NCI-H1694 (cell line): Measurements from ENCODE around the gene CDK11B.
"Not testable (repeated sequence)": the region's sequence is repeated elsewhere in the genome, so short reads cannot be mapped to it uniquely, and the experiment has no call there.

ENCODE experiments used
- DNase-seq: peaks from one replicate; lab custom pipeline; 2025; lab: John Stamatoyannopoulos, UW

CDK11B gene

DNA sequence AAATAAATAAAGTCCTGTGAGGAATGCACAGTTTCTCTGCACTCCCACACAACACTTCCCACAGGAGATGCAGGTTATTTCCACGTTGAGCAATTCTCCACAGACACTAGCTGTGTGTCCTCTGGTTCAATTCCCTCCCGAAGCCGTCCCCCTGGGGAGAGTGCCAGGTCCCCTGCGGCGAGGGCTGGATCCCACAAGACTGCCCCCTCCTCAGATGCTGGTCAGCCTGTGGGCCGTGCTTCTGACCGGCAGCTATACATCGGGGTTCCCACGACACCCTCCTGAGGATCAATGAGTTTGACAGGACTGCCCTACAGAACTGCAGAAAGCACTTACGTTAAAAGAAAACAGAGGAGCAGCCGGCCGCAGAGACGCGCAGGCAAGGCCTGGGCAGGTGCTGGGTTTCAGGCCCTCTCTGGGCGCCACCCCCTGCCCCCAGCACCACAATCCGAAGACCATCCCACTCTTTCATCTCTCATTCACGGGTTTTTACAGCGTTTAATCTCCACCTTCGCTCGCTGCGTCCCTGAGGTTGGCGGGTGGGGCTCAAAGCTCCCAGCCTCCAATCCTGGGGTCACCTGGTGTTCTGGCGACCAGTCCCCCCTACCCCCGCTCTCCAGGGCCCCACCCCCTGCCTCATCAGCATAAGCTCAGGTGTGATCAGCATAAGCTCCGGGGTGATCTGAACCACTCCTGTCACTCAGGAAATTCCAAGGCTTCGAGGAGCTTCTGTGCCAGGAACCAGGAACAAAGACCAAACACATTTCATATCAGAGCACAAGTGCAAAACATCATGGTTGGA is 24.5 kb upstream of the CDK11B start:
- no peak for DNase-seq

DNA sequence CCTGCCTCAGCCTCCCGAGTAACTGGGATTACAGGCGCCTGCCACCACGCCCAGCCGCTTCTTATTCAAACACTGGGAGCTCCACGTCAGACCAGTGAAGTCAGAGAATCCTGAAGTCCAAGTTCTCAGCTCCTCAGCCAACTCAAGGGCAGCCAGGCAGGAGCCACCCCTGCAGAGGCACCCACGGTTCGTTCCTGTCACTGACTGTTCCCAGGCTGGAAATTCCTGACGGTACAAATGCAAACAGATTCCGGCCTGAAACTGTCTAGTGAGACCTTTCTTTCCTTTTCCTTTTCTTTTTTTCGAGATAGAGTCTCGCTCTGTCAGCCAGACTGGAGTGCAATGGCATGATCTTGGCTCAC is 22.1 kb upstream of the CDK11B start:
- DNase-seq: no peak

DNA sequence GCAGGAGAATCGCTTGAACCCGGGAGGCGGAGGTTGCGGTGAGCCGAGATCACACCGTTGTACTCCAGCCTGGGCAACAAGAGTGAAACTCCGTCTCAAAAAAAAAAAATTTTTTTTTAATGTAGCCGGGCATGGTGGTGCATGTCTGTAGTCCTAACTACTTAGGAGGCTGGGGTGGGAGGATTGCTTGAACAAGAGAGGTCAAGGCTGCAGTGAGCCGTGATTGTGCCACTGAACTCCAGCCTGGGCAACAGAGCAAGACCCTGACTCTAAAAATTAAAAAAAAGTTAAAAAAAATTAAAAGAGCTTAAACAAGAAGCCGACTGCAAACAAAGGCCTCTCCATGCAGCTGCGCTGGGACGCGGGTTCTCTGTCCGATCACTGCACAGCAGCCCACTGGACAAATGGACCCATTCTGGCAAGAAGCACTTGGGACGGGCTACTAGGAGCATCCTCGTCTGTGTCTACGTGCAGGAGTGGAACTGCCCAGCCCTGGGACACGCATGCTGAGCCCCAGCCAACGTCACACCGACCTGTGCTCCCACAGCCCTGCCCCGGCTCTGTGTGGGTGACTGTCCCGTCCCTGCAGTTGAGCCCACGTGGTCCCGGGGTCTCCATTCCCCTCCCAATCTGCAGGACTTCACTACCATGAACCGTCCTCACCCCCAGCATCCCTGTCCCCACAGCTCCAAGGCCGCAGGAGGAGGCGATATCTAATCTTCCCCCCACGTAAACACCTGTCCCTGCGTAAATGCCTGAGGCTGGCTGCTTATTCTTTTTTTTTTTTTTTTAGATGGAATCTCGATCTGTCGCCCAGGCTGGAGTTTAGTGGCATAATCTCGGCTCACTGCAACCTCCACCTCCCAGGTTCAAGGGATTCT is 21.5 kb upstream of the CDK11B start:
- DNase-seq: no peak

DNA sequence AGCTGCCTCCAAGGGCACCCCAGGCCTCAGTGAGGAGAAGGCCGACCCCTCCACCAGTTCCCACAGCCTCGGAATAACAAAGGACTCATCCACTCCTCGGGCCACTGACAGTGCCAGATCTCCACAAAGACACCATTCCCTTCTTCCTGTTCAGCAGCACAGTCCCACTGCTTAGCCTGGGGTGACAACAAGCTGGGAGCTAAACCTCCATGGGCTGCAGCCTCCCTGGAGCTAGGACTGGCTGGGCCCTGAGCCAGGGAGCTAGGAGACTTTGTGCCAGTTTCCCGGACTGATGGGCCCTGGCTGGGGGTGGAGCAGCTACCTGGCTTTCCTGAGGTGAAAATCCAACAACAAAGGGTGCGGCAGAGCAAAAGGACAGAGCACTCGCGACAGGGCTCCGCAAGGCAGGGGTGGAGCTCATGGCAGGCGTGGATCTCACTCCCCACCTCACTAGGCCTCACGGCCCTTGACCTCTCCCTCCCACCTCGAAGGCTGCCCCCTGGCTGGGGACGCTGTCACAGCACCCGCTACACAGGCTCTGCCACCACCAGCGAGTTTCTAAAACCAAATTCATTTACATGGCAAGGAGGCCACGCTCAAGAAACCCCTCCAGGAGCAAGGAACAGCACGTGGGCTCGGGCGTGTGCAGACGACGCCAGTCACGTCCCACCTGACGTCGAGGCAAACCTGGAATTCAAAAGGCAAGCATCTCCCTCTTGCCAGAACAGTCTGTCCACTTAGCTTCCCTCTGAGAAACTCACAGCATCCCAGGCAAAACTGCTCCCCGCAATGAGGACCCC is 20.0 kb upstream of the CDK11B start:
- DNase-seq: no peak

DNA sequence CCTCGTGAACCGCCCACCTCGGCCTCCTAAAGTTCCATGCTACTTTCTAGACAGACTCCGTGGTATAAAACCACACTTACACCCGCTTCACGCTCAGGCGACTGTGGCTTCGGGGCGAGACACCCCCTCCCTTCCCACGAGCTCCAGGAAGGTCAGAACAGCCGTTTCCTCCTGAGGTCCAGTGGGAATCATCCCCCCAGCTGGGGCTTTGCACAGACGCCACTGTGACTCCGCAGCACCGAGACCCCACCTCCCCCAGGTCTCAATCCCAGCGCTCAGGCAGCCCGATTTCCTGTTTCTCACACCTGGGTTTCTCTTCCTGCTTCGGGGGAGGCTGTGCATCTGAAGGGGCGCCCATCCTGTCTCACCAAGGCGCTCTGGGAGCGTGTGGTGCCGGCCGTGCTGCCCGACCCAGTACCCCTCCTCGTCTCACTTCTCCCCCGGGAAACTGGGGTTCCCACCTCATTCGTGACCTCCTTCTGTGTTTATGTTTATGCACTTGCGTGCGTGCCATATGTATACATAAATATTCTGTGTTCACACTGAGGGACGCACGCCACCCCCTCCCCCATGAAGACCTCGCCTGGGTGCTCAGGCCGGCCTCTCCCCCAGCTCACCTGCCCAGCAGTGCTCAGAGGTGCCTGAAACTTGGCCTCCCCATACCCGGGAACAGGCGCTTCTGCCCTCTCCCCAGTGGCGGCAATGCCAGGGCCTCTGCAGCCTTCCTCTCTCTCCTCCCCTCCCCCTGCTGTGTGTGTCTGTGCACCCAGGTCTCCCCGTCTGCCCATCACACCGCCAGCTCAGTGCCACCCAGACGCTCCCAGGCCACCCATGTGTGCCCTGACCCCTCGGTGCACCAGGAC is 19.1 kb upstream of the CDK11B start:
- DNase-seq: no peak

DNA sequence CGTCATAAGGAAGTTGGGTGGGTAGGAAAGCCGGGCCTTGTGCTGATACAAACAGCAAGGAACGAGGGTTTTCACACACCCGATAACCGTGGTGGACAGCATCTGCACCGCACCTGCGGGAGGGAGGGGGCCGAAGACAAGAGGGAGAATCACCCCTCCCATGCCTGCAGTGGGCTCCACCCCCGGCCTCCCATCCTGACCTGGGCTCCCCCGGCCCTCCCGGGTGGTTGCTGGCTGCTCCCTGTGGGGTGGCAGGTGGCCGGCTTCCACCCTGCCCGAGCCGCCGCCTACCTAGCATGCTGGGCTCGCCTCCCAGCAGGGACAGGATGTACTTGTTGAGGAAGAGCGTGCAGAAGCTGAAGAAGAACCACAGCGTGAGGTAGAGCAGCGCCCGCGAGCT is 17.3 kb upstream of the CDK11B start:
- not testable (repeated sequence) for DNase-seq

DNA sequence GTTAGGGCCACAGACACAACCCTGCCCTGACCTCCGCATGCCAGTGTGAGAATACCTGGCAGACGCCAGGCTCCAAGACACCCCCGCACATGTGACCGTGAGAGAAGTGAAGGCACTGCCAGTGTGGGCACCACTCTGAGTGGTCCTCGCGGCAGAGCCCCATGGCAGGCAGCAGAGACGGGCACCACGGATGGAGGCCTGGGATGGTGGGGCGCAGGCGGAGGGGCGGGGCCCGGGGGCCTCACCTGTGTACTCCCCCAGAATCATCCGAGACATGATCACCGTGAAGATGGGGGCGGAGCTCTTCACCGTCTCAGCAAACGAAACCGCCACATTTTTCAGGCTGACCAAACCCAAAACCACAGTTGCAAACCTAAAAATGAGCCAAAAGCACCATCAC is 16.4 kb upstream of the CDK11B start:
- not testable (repeated sequence) for DNase-seq

DNA sequence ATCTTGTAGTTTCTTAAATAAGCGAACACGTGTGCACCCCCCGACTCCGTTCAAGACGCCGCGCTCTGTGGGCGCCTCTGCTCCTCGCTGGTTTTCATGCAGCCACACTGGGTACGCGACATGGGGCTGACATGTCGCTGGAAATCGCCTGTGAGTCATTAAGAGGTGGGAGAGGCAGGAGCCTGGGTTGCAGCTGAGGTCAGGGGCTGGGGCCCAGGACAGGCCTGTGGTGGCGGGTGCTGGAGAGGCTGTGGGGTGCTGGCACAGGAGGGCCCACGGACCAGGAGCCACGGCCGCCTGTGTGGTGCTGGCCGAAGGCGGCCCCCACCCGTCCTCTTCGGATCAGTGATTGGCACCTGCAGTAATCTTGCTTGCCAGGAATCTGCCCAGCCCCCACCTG is 16.0 kb upstream of the CDK11B start:
- DNase-seq: not testable (repeated sequence)

DNA sequence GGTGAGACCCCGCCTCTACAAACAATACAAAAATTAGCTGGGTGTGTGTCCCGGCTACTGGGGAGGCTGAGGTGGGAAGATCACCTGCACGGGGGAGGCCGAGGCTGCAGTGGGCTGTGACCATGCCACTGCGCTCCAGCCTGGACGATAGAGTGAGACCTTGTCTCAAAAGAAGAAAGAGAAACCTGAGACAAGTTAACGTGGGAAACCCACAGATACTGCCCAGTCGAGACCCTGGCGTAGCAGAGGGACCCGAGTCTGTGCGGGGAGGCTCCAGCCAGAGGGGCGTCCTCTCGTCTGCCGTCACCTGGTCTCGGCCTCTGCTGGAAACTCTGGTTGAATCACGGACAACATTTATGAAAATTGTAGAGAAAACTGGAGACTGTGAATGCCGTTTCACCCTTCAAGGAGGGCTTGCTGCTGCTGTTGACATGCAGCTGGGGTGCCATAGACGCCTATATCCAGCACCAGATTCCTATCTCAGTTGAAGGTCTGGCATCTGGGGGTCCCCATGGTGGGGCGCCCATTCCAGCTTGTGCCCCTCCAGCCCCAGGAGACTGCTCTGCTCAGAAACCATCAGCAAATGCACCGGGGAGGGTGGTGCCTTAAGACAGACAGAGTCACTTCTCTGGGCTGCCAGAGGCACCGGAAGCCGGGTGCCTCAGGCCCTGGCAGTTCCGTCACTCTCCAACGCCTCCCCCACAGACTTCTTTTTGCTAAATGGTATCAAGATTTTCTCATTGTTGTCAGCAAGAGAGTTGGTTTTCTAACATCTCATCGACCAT is 13.6 kb upstream of the CDK11B start:
- DNase-seq: no peak

DNA sequence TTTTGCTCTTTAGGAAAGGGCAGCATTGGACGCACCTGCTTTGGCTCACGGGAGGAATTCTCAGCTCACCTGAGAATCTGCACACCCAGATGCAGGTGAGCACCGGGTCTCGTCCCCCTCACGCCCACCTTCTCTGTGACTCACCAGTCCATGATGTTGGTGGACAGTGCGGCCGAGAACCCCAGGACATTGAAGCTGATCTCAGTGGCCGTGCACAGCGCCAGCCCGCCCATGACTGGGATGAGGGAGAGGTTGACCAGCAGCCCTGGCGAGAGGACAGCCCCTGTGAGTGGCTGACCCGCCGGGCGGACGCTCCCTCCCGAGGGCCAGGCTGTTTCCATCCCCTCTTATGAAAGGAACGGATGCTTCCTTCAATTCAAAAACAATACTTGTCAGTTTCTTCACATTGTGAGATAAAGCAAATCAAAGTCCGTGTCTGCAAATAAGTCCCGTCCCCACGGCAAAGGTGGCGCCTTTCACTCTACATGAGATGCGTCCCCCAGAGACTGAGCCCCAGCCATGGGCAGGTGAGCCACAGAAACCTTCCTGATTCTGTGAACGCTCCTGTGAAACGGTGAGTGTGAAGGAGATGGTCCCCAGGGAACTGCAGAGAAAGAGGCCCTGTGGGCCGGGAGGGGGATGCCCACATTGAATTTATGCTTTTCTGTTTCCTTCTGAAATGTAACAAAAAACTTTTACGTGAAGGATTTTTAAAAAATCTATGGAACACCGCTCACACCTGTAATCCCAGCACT is 12.7 kb upstream of the CDK11B start:
- DNase-seq: no peak

DNA sequence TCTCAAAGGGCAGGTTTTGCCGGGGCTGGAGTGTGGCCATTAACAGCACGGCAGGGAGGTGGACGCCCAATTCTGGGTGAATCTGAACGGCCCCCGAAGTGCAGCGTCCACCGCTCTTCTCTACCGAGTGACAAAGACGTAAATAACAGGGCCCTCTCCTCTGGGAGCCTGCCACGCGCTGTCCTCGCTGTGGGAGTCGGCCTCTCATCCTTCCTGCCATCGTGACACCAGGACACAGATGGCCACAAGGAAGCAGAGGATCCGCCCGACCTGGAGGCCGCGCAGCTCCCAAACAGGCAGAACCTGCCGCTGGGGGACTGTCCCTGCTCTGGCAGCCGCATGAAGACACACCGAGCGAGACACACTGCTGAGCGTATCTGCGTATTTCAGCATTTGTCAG is 12.1 kb upstream of the CDK11B start:
- DNase-seq: no peak

DNA sequence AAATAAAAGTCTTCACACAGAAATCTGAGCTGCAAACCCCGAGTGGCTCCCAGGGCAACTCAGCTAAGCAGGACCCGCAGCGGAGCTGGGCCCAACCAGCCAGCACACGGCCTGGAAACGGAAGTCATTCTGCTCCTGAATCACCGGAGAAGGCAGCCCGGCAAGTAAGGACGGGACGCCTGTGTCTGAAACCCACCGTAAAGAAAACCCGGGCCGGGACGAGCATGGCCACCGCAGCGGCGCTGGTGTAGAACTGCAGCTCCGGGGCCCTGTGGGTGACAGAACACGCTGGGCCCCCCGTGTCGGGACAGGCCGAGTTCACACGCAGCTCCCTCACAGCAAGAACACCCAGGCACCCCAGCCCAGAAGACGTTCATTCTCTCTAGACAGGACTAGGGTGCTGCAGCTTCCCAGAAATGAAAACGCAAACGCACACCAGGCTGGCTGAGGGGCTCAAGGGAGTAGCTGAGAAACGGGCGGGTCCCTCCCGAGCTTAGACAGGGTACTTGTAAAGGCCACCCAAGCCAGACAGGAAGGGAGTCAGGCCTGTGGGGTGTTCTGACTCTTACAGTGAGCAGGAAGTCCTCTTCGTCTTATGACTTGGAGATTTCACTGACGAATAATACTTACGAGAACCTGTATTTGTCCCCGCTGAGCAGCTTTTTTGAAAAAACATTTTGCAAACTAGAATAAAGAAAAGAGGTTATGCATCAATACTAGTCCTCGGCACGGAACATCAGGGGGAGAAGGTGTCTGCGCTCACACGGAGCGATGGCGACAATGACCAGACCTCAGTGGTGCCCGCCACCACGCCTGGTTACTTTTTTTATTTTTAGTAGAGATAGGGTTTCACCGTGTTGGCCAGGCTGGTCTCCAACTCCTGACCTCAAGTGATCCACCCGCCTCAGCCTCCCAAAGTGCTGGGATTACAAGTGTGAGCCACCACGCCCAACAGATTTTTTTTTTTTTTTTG is 10.9 kb upstream of the CDK11B start:
- DNase-seq: no peak

DNA sequence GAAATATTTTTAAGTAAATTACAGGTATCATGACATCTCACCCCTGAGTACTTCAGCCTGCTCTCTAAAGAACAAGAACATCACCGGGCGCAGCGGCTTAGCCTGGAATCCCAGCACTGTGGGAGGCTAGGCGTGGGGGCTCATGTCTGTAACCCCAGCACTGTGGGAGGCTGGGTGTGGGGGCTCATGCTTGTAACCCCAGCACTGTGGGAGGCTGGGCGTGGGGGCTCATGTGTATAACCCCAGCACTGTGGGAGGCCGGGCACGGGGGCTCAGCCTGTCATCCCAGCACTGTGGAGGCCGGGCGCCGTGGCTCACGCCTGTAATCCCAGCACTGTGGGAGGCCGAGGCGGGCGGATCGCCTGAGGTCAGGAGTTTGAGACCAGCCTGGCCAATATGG is 7.7 kb upstream of the CDK11B start:
- DNase-seq: no peak

DNA sequence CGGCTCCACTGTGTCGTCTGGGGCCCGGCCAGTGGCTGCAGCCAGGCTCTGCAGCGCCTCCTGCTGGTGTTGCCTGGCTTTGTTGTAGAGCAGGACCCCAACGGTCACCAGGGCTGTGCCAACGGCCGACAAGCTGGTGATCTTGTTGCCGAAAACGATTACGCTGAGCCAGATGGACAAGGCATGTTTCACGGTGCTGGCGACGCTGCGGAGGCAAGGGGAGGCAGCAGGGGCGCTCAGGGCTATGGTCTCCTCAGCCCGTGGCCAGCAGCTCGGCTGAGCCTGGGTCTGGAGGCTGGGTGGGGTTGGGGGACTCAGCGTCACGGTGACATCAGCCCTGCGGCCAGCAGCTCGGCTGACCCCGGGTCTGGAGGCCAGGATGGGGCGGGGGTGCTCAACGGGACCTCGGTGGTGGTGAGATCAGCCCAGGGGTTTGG is 7.0 kb upstream of the CDK11B start:
- DNase-seq: peak; percentile 10

DNA sequence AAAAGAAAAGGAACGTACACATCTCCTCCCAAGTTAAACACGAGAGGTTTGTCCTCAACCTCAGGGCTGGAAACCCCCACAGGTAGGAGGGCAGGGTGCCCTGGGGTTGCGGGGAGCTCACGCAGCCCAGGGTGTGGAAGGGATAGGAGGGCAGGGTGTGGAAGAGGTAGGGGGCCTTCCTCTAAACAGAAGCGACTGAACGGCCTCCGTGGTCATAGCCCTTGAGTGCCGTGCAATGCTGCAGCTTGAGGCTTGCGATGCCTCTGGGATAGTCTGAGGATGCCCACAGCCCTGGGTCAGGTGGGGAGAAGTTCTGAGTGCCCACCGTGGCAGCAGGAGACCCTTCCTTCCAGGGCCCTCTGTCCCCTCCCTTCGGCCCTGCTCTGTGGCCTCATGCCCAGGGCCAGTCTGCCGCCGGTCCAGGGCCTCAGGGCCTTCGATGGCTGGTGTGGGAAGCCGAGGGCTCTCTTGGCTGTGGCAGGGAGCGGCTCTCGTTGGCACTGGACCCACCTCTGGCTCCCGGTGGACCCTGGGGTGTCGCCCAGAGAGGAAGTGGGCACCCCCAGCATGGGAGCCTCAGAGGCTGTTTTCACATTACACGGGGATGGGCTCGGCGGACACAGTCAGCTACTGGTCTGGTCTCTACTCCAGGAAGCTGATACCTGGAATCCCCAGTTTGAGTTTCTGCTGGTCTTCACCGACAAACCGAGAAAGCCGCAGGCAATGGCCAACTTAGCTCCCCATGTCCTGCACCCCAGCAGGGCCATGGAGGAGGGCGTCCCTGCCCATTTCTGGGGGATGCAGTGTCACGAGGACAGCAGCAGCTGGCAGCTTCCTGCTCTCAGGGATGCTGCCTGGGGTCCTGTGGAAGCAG is 6.4 kb upstream of the CDK11B start:
- DNase-seq: no peak

DNA sequence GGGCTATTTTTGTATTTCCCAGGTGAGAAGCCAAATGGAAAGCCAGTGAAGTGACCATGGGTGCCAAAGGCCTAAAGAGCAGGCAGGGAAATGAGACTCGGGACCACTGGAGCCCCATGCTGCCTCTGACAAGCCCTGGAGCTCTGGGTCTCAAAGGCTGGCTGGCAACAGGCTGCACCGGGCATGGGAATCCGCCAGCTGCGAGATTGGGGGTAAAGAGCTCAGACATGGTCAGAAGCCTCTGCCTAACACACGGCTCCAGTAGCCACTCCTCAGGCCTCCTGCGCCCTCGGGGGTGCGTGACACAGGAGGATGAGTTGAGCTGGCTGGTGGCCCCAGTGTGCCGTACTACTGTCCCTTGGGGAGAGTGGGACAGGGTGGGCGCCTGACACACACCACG is 5.5 kb upstream of the CDK11B start:
- not testable (repeated sequence) for DNase-seq

DNA sequence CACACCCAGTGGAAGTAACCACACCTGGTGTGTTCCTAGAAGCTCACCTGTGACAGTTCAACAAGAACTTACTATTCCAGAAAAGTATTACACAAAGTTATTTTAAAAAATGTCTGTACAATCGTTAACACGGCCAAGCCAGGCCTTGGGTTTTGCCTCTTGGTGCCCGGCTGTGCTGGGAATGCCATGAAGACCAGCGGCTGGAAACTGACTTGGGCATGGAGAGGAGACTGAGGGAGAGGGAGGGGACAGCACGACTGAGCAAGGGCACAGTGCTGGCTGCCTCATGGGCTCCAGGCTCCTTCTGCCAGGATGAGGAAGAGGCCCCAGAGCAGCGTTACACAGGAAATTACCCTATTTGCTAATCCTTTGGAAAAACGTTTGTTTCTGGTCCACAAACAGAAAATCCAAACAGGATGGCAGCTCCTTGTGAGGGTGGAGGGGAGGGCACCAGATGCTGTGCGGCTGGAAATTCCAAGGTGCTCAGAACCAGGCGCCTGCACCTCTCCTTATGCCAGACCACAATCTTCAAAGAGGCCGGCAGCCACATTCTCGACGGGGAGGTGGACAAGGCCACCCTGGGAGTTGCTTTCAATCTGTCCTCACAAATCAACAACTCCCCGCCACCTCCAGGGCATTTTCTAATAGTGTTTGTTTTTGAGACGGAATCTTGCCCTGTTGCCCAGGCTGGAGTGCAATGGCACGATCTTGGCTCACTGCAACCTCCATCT is 4.2 kb upstream of the CDK11B start:
- not testable (repeated sequence) for DNase-seq
